HEK293 (cell line): ENCODE data around the gene PDZRN4.

Source experiments
- CTCF ChIA-PET: fragments of 350-600 bp; formaldehyde crosslinking; extraction: SDS; loops from one replicate; lab custom pipeline; 2021; ENCODE audit warnings: antibody characterized with exemption; lab: Yijun Ruan, JAX
- POLR2A ChIA-PET: fragments of 300-600 bp; formaldehyde crosslinking; extraction: SDS; loops from one replicate; lab custom pipeline; 2020; ENCODE audit warnings: antibody characterized with exemption, inconsistent platforms; lab: Yijun Ruan, JAX
- H3K27ac ChIP-seq: fragments of 200-500 bp; sonication (Bioruptor generic); 2 replicates; pipeline ENCODE4 v1.5.1; 2014; ENCODE audit warnings: low read depth, low read length, control low read depth, inconsistent platforms; ENCODE audit errors: extremely low read depth
- H3K36me3 ChIP-seq, 2 experiments: fragments of 200-500 bp in 1 of 2; sonication (Bioruptor generic) in 1 of 2; 1 replicate in 1 of 2; 2 replicates in 1 of 2; pipeline ENCODE4 v1.5.1; 2014 to 2017; ENCODE audit warnings: inconsistent platforms in 2 of 2, low read length in 2 of 2; ENCODE audit not compliant: control insufficient read depth in 2 of 2, insufficient read depth in 1 of 2
- H3K4me1 ChIP-seq: fragments of 200-500 bp; sonication (Bioruptor generic); 2 replicates; pipeline ENCODE4 v1.5.1; 2014; ENCODE audit warnings: mild to moderate bottlenecking, low read length, inconsistent platforms; ENCODE audit not compliant: control insufficient read depth, insufficient read depth
- H3K4me3 ChIP-seq: 2 replicates; pipeline ENCODE4 v1.5.1; 2011; ENCODE audit warnings: low read depth, mild to moderate bottlenecking, control low read depth, low read length, moderate library complexity
- H3K9me3 ChIP-seq: fragments of 200-500 bp; sonication (Bioruptor generic); 2 replicates; pipeline ENCODE4 v1.5.1; 2014; ENCODE audit warnings: low read depth, low read length, inconsistent platforms; ENCODE audit not compliant: control insufficient read depth, insufficient read depth
- BCL11B ChIP-seq: fragments of 450-650 bp; formaldehyde crosslinking; IDR thresholded peaks from 2 replicates; pipeline ENCODE4 v1.5.1; 2016; ENCODE audit warnings: low read depth, missing biosample characterization, missing genetic modification characterization
- EGR2 ChIP-seq: fragments of 450-650 bp; formaldehyde crosslinking; IDR thresholded peaks from 2 replicates; pipeline ENCODE4 v1.5.1; 2016; ENCODE audit warnings: low read depth, missing biosample characterization, missing genetic modification characterization
- GLIS1 ChIP-seq: fragments of 450-650 bp; formaldehyde crosslinking; IDR thresholded peaks from 2 replicates; pipeline ENCODE4 v1.5.1; 2016; ENCODE audit warnings: missing biosample characterization, missing genetic modification characterization
- MYNN ChIP-seq: fragments of 450-650 bp; formaldehyde crosslinking; IDR thresholded peaks from 2 replicates; pipeline ENCODE4 v1.5.1; 2016; ENCODE audit warnings: missing biosample characterization, missing genetic modification characterization, borderline replicate concordance
- PBX3 ChIP-seq: sonication (generic); formaldehyde crosslinking; IDR thresholded peaks from 2 replicates; pipeline ENCODE4 v1.8.1; 2022; ENCODE audit warnings: mild to moderate bottlenecking, moderate library complexity, missing genetic modification reagents
- PRDM1 ChIP-seq: fragments of 450-650 bp; formaldehyde crosslinking; IDR thresholded peaks from 2 replicates; pipeline ENCODE4; 2016; ENCODE audit warnings: missing biosample characterization, missing genetic modification characterization
- PRDM4 ChIP-seq: fragments of 450-650 bp; formaldehyde crosslinking; IDR thresholded peaks from 2 replicates; pipeline ENCODE4 v1.5.1; 2017; ENCODE audit warnings: missing biosample characterization, missing genetic modification characterization
- ZFHX2 ChIP-seq: fragments of 450-650 bp; formaldehyde crosslinking; conservative IDR thresholded peaks from 2 replicates; pipeline ENCODE4 v1.5.1; 2016; ENCODE audit warnings: missing biosample characterization, missing genetic modification characterization
- ZFP69B ChIP-seq: fragments of 450-650 bp; formaldehyde crosslinking; IDR thresholded peaks from 2 replicates; pipeline ENCODE4 v1.5.1; 2016; ENCODE audit warnings: missing biosample characterization, missing genetic modification characterization
- ZNF114 ChIP-seq: fragments of 450-650 bp; formaldehyde crosslinking; IDR thresholded peaks from 2 replicates; pipeline ENCODE4 v1.5.0; 2017; ENCODE audit warnings: missing biosample characterization, missing genetic modification characterization
- ZNF157 ChIP-seq: fragments of 450-650 bp; formaldehyde crosslinking; IDR thresholded peaks from 2 replicates; pipeline ENCODE4 v1.5.1; 2016; ENCODE audit warnings: missing biosample characterization, missing genetic modification characterization
- ZNF19 ChIP-seq: fragments of 450-650 bp; formaldehyde crosslinking; IDR thresholded peaks from 2 replicates; pipeline ENCODE4; 2016; ENCODE audit warnings: missing biosample characterization, missing genetic modification characterization, low read depth
- ZNF221 ChIP-seq: fragments of 450-650 bp; formaldehyde crosslinking; IDR thresholded peaks from 2 replicates; pipeline ENCODE4 v1.5.1; 2017; ENCODE audit warnings: missing biosample characterization, missing genetic modification characterization, borderline replicate concordance
- ZNF248 ChIP-seq: fragments of 450-650 bp; formaldehyde crosslinking; IDR thresholded peaks from 2 replicates; pipeline ENCODE4 v1.5.1; 2017; ENCODE audit warnings: missing biosample characterization, missing genetic modification characterization
- ZNF274 ChIP-seq, 2 experiments: fragments of 200-500 bp in 1 of 2; fragments of 450-650 bp in 1 of 2; sonication (Bioruptor generic) in 1 of 2; formaldehyde crosslinking in 1 of 2; IDR thresholded peaks; 2 replicates each; pipeline versions ENCODE4 v1.5.1 to v1.6.1; 2014 to 2016; ENCODE audit warnings: borderline replicate concordance in 1 of 2, inconsistent platforms in 1 of 2, low read length in 1 of 2, missing biosample characterization in 1 of 2, missing genetic modification characterization in 1 of 2
- ZNF280C ChIP-seq: fragments of 450-650 bp; formaldehyde crosslinking; IDR thresholded peaks from 2 replicates; pipeline ENCODE4 v1.5.1; 2016; ENCODE audit warnings: missing biosample characterization, missing genetic modification characterization
- ZNF302 ChIP-seq: fragments of 450-650 bp; formaldehyde crosslinking; IDR thresholded peaks from 2 replicates; pipeline ENCODE4 v1.5.1; 2016; ENCODE audit warnings: missing biosample characterization, missing genetic modification characterization, low read depth
- ZNF362 ChIP-seq: fragments of 450-650 bp; formaldehyde crosslinking; IDR thresholded peaks from 2 replicates; pipeline ENCODE4 v1.5.1; 2016; ENCODE audit warnings: missing biosample characterization, missing genetic modification characterization
- ZNF394 ChIP-seq: fragments of 450-650 bp; formaldehyde crosslinking; IDR thresholded peaks from 2 replicates; pipeline ENCODE4 v1.5.1; 2016; ENCODE audit warnings: missing biosample characterization, missing genetic modification characterization, mild to moderate bottlenecking, moderate library complexity, borderline replicate concordance
- ZNF596 ChIP-seq: fragments of 450-650 bp; IDR thresholded peaks from 2 replicates; pipeline ENCODE4 v1.5.0; 2018; ENCODE audit warnings: missing biosample characterization, mild to moderate bottlenecking, missing genetic modification characterization, moderate library complexity
- ZNF600 ChIP-seq: fragments of 450-650 bp; formaldehyde crosslinking; IDR thresholded peaks from 2 replicates; pipeline ENCODE4 v1.5.1; 2016; ENCODE audit warnings: missing biosample characterization, missing genetic modification characterization
- ZNF692 ChIP-seq: fragments of 450-650 bp; formaldehyde crosslinking; IDR thresholded peaks from 2 replicates; pipeline ENCODE4 v1.5.1; 2016; ENCODE audit warnings: missing biosample characterization, missing genetic modification characterization
- ZNF701 ChIP-seq: fragments of 450-650 bp; formaldehyde crosslinking; IDR thresholded peaks from 2 replicates; pipeline ENCODE4 v1.5.1; 2016; ENCODE audit warnings: missing biosample characterization, missing genetic modification characterization
- ZNF704 ChIP-seq: fragments of 450-650 bp; formaldehyde crosslinking; IDR thresholded peaks from 2 replicates; pipeline ENCODE4 v1.5.1; 2016; ENCODE audit warnings: missing biosample characterization, missing genetic modification characterization

PDZRN4 gene

GRCh38 chr12:41211448-41211847 lies 23.3 kb downstream of the PDZRN4 start (continued):
- TF ChIP-seq EGR2, result no peak
- TF ChIP-seq ZNF394 (tag by site-specific recombination), result no peak
- no peak for TF ChIP-seq ZNF274 (IDR thresholded peaks at IDR 0.05; ENCODE audit: low read length)
- TF ChIP-seq ZNF274 (tag by site-specific recombination; IDR thresholded peaks at IDR 0.05; ENCODE audit: borderline replicate concordance), result no peak
- no peak for TF ChIP-seq PRDM4
- TF ChIP-seq ZNF221 (tag by site-specific recombination), result no peak
- no peak for TF ChIP-seq ZNF596 (tag by site-specific recombination)
- no peak for TF ChIP-seq ZNF362 (tag by site-specific recombination)

GRCh38 chr12:41212625-41213024 lies 24.5 kb downstream of the PDZRN4 start:
- no peak for TF ChIP-seq MYNN (tag by site-specific recombination)
- TF ChIP-seq PRDM1 (tag by site-specific recombination), result no peak
- peak; percentile 37; the same call in 1 of the 2 replicates for TF ChIP-seq ZFP69B (tag by site-specific recombination)
- TF ChIP-seq ZNF302 (tag by site-specific recombination), result no peak
- TF ChIP-seq ZFHX2 (tag by site-specific recombination), result 0 out of 2 replicates have a peak, but pooled peaks have one; percentile 9
- no peak for TF ChIP-seq ZNF114 (tag by site-specific recombination)
- no peak for TF ChIP-seq ZNF704 (tag by site-specific recombination)
- no peak for TF ChIP-seq BCL11B (tag by site-specific recombination)
- TF ChIP-seq ZNF280C (tag by site-specific recombination), result no peak
- TF ChIP-seq PBX3 (CRISPR knock-in tag), result no peak
- TF ChIP-seq ZNF19 (tag by site-specific recombination), result no peak
- no peak for TF ChIP-seq ZNF248 (tag by site-specific recombination)
- TF ChIP-seq ZNF692, result no peak
- no peak for TF ChIP-seq GLIS1 (tag by site-specific recombination)
- TF ChIP-seq ZNF600, result no peak
- no peak for TF ChIP-seq ZNF701 (tag by site-specific recombination)
- no peak for TF ChIP-seq ZNF157 (tag by site-specific recombination)
- TF ChIP-seq, all 188 proteins: peak for 2
- POLR2A ChIA-PET, result no interaction called here
- H3K27ac ChIP-seq, result no peak overlapping the region
- H3K36me3 ChIP-seq, result no peaks in the 10 kb centered on the region
- H3K9me3 ChIP-seq, result no peaks in the 10 kb centered on the region
- H3K4me1 ChIP-seq, result peaks cover 13% of the 10 kb centered on the region
- no peak overlapping the region for H3K4me3 ChIP-seq
- CTCF ChIA-PET, result interaction anchor here (0.7 kb wide), 1 partner anchor 358 kb away, joined by 3 read pairs; no protein-coding TSS in a partner anchor
